Uterus (tissue), 4 donors: ENCODE data around the gene ZC3H4. TPM values are rescaled to one million over a fixed set of nuclear protein-coding genes. Genes with fewer than 3 reads are reported as not detected.

Experiments
- DNase-seq, 2 donors: peaks; one replicate each; pipeline ENCODE4 v3.0.0-alpha.2; 2019 to 2020
- H3K27ac ChIP-seq, 2 donors: fragments of 200-600 bp; sonication (generic); 1 replicate in 1 of 2; 2 replicates in 1 of 2; pipeline ENCODE4 v1.5.1; 2016 to 2018
- H3K27me3 ChIP-seq, 2 donors: fragments of 200-600 bp; sonication (generic); one replicate each; pipeline ENCODE4 v1.5.1; 2018 to 2019; ENCODE audit warnings: control low read depth in 1 of 2
- H3K36me3 ChIP-seq, 2 donors: fragments of 200-600 bp; sonication (generic); one replicate each; pipeline ENCODE4 v1.5.1; 2019; ENCODE audit warnings: control low read depth in 1 of 2
- H3K4me1 ChIP-seq, 2 donors: fragments of 200-600 bp; sonication (generic); one replicate each; pipeline ENCODE4 v1.5.1; 2018 to 2019; ENCODE audit warnings: control low read depth in 1 of 2
- H3K4me3 ChIP-seq, 2 donors: fragments of 200-600 bp; sonication (generic); 1 replicate in 1 of 2; 2 replicates in 1 of 2; pipeline ENCODE4 v1.5.1; 2018 to 2019; ENCODE audit warnings: mild to moderate bottlenecking in 1 of 2
- H3K9me3 ChIP-seq, 2 donors: fragments of 200-600 bp; sonication (generic); one replicate each; pipeline ENCODE4 v1.5.1; 2019; ENCODE audit warnings: control low read depth in 1 of 2
- POLR2A ChIP-seq, 2 donors: fragments of 450-650 bp; IDR thresholded peaks; one replicate each; pipeline ENCODE4 v1.6.1; 2016; ENCODE audit warnings: antibody characterized with exemption in 2 of 2, mild to moderate bottlenecking in 1 of 2, moderate library complexity in 1 of 2
- intact Hi-C: fragments of 100-400 bp; cut with DNase I; formaldehyde crosslinking; loops from one replicate; pipeline ENCODE4 v1.15.1; 2023; ENCODE audit warnings: low total_unique reads
- total RNA-seq, 4 donors: library from RNA; depleted of rRNA in 3 of 4; stranded (reverse); fragments of >200 nt in 3 of 4; gene quantifications; one replicate each; pipeline versions ENCODE4 v1.1.0 to v1.2.4, GENCODE V29; 2014 to 2023
- TF ChIP-seq, protein P1 (sequence below), 4 experiments: fragments of 200-600 bp in 2 of 4; fragments of 450-650 bp in 2 of 4; sonication (generic) in 2 of 4; IDR thresholded peaks; one replicate each; pipeline ENCODE4 v1.5.1; 2016 to 2019; ENCODE audit warnings: antibody characterized with exemption in 4 of 4, mild to moderate bottlenecking in 2 of 4, moderate library complexity in 1 of 4
- donor health status: DM: yes; HTN: yes; CAD: no.

Gene ZC3H4
- total RNA-seq, 4 donors from 2014 or later = 3.3 to 43.1 (median 18.3) TPM

DNA sequence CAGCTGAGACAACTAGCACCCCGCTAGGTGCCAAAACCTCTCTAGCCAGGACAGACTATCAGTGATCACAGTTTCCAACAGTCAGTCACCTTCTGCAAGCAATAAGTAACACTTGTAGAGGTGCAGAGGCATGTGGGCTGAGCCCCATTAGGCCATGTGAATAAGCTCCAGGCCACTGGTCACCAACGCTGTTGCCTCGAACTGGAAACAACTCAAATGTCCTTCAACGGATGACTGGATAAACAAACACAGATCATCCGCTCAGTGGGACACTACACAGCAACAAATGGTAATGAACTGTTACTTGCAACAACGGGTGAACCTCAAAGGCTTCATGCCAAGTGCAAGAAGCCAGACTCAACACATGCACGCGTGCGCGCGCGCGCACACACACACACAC, 37.6 kb downstream of the ZC3H4 start:
- no peaks in the 10 kb centered on the region for H3K4me1 ChIP-seq
- DNase-seq = no peak
- no peak for TF ChIP-seq POLR2A (IDR thresholded peaks at IDR 0.05)
- TF ChIP-seq, protein P1, sequence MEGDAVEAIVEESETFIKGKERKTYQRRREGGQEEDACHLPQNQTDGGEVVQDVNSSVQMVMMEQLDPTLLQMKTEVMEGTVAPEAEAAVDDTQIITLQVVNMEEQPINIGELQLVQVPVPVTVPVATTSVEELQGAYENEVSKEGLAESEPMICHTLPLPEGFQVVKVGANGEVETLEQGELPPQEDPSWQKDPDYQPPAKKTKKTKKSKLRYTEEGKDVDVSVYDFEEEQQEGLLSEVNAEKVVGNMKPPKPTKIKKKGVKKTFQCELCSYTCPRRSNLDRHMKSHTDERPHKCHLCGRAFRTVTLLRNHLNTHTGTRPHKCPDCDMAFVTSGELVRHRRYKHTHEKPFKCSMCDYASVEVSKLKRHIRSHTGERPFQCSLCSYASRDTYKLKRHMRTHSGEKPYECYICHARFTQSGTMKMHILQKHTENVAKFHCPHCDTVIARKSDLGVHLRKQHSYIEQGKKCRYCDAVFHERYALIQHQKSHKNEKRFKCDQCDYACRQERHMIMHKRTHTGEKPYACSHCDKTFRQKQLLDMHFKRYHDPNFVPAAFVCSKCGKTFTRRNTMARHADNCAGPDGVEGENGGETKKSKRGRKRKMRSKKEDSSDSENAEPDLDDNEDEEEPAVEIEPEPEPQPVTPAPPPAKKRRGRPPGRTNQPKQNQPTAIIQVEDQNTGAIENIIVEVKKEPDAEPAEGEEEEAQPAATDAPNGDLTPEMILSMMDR (IDR thresholded peaks at IDR 0.05) = no peak
- no peaks in the 10 kb centered on the region for H3K27me3 ChIP-seq
- H3K4me3 ChIP-seq = no peak overlapping the region
- intact Hi-C loops = no loop called here
- H3K9me3 ChIP-seq = no peaks in the 10 kb centered on the region
- H3K27ac ChIP-seq = no peak overlapping the region
- H3K36me3 ChIP-seq = no peaks in the 10 kb centered on the region

DNA sequence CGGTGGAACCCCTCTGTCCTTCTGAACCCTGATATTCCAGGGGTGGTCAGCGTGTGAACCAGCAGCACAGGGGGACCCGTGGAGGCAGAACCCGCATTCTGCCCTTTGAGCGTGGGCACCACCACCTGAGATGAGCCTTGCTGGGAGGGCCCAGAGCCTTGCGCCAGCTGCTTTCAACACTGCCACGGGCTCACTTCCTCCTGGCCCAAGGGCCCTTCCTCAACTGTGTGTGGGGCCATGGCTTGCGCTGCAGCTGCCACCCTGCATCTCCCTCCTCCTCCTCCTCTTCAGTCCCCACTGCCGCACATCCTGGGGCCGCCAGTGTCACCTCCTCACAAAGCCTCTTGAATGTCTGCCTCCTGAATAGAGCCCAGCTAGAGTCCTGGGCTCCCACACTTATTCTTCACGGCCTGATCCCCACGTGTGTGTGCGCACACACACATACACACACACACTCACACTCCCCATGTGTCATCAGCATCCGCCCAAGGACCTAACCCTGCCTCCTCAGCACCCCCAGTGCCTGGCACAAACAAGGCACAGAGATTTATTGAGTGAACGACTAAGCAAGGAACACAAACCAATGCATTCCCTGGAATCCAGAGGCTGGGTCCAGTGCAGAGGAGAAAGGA, 38.3 kb downstream of the ZC3H4 start:
- H3K27me3 ChIP-seq = no peaks in the 10 kb centered on the region
- no peak overlapping the region for H3K4me3 ChIP-seq
- intact Hi-C loops = no loop called here
- no peak for DNase-seq
- H3K36me3 ChIP-seq = no peaks in the 10 kb centered on the region
- no peaks in the 10 kb centered on the region for H3K4me1 ChIP-seq
- H3K27ac ChIP-seq = no peak overlapping the region
- no peaks in the 10 kb centered on the region for H3K9me3 ChIP-seq
- TF ChIP-seq, protein P1 (IDR thresholded peaks at IDR 0.05) = no peak
- TF ChIP-seq POLR2A (IDR thresholded peaks at IDR 0.05) = no peak

DNA sequence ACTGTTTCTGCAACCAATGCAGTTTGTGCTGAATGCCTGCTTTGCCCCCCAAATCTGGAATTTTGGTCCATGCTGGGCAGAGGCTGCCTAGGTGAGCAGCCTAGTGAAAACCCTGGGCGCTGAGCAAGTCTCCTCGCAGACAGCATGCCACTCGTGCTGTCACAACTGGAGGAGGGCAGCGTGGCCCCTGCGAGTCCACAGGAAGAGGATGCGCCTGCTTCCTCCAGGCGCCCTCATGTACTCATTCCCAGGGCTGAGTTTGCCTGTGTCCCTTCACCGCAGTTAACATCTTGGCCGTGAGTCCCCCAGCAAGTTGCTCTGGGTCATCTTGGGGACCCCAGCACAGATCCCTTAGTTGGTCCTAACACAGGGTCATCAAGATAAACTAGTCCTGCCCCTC, 39.0 kb downstream of the ZC3H4 start:
- no peak overlapping the region for H3K4me3 ChIP-seq
- no peak overlapping the region for H3K27ac ChIP-seq
- H3K9me3 ChIP-seq = no peaks in the 10 kb centered on the region
- H3K4me1 ChIP-seq = no peaks in the 10 kb centered on the region
- no peak for TF ChIP-seq POLR2A (IDR thresholded peaks at IDR 0.05)
- TF ChIP-seq, protein P1 (IDR thresholded peaks at IDR 0.05) = no peak
- no peaks in the 10 kb centered on the region for H3K27me3 ChIP-seq
- no peak for DNase-seq
- H3K36me3 ChIP-seq = no peaks in the 10 kb centered on the region
- intact Hi-C loops = no loop called here

DNA sequence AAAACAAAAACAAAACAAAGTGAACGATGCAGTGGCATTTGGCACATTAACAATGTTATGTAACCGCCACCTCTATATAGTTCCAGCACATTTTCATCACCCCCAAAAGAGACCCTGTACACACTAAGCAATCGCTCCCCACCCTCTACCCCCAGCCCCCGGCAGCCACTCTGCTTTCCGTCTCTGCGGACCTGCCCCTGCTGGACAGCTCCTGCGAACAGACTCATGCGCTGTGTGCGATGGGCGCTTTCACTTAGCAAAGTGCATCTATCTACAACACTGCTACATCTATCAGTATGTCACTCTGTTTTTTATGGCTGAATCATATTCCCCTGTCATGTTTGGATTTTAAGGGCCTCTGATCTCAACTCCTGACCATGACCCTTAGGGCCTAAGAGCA, 40.0 kb downstream of the ZC3H4 start:
- no peak overlapping the region for H3K4me3 ChIP-seq
- H3K36me3 ChIP-seq = no peaks in the 10 kb centered on the region
- H3K4me1 ChIP-seq = no peaks in the 10 kb centered on the region
- no peaks in the 10 kb centered on the region for H3K27me3 ChIP-seq
- no peak for DNase-seq
- H3K27ac ChIP-seq = no peak overlapping the region
- intact Hi-C loops = loop anchor here (2.0 kb wide), 1 partner anchor 45 kb away; no protein-coding TSS in a partner anchor
- no peaks in the 10 kb centered on the region for H3K9me3 ChIP-seq
- TF ChIP-seq POLR2A (IDR thresholded peaks at IDR 0.05) = no peak
- TF ChIP-seq, protein P1 (IDR thresholded peaks at IDR 0.05) = no peak

DNA sequence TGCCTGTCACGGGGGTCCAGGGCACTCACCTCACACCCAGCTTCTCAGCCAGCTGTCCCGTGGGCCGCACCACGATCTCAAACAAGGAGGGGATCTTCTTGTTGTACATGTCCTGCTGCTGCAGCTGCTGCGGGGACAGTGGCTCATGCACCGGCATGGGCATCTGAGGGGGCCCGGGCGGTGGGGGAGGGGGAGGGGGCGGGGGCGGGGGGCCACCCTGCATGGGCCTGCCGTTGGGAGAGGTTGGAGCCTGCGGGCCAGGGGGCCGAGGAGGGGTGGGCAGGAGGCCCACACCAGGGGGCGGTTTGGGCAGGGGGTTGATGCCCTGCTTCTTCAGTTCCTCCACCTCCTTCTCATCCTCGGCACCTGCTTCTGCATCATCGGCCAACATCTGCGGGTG, 41.3 kb downstream of the ZC3H4 start:
- Histone ChIP-seq H3K27ac (no peak overlapping the region), H3K36me3 (no peaks in the 10 kb centered on the region), H3K9me3 (no peaks in the 10 kb centered on the region), H3K4me1 (no peaks in the 10 kb centered on the region), H3K4me3 (no peak overlapping the region), H3K27me3 (no peaks in the 10 kb centered on the region)
- TF ChIP-seq, protein P1 (IDR thresholded peaks at IDR 0.05) = no peak
- no peak for TF ChIP-seq POLR2A (IDR thresholded peaks at IDR 0.05)
- no peak for DNase-seq
- intact Hi-C loops = loop anchor here (2.0 kb wide), 1 partner anchor 46 kb away; no protein-coding TSS in a partner anchor
